ENCODE results near the gene PPM1G.
"Not testable (repeated sequence)": the region's sequence is repeated elsewhere in the genome, so short reads cannot be mapped to it uniquely, and the experiment has no call there.

Gene PPM1G

DNA sequence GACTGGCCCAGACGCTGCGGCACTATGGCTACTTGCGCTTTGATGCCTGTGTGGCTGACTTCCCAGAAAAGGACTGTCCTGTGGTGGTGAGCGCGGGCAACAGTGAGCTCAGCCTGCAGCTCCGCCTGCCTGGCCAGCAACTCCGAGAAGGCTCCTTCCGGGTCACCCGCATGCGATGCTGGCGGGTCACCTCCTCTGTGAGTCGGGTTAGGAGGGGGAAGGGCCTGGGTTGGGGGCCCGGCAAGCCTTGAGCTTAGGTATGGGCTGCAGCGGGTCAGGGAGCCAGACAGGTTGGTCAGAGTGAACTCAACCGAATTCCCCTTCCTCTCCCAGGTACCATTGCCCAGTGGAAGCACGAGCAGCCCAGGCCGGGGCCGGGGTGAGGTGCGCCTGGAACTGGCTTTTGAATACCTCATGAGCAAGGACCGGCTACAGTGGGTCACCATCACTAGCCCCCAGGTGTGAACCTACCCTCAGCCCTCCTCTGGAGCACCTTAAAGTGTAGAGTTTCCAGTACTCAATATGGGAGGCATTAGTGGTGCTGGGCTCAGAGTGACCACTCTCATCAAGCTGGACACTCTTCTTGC is 33.8 kb downstream of the PPM1G start:
- DNase-seq: no peak

DNA sequence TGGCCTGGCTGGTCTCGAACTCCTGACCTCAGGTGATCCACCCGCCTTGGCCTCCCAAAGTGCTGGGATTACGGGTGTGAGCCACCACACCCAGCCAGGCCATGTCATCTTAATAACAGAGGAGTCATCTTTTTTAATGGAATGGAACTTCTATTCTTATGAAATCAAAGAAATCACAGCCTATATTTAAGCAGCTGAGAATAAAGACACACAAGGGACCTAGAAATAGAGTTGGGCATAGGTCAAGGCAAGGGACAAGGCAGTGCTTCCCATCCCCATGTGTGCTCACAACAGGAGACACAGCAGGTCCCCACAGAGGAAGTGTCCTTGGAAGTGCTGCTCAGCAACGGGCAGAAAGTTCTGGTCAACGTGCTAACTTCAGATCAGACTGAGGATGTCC is 35.8 kb downstream of the PPM1G start:
- no peak for DNase-seq

- DNase-seq: no peak
Measured at GRCh38 chr2:27372937-27373336, 36.5 kb downstream of the PPM1G start.

GRCh38 chr2:27370816-27371620 is 38.4 kb downstream of the PPM1G start:
- DNase-seq: peak; percentile 34

DNA sequence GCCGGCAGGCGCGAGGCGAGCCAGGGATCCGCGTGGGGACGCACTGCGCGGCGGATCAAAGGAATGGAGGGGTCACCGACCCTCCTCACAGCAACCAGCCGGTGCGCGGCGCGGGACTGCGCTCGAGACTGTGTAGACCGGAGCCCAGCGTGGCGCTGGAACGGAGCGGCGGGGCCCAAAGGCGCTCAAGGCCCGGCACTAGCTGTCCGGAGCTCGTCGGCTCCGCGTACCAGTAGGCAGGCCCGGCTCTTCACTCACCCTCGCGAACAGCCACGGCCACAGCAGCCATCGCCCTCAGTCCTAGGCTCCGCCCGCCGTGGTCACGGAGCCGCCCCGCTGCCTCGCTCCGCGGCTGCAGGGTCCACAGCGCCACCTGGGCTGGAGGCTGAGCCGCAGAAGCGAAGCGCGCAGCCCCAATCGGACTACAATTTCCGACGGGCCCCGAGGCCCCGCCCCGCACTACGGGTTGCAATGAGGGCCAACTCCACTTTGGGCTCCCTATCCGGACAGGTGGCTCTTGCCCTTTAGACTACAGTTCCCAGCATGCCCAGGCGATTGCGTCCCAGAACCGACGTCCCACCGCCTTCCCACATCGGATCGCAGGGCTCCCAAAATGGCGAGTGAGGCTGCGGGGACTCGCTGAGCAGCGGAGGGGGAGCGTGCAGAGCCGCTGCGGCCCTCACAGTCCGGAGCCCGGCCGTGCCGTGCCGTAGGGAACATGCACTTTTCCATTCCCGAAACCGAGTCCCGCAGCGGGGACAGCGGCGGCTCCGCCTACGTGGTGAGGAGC is 39.2 kb downstream of the PPM1G start, which contains the start of the genes EIF2B4 and SNX17:
Gene EIF2B4 (minus strand): TSS at position 313 of the 790 bp plus-strand sequence. CDS start 24 bp downstream, at position 289.
Gene SNX17 (plus strand): TSS at position 591 of the 790 bp plus-strand sequence. CDS start 128 bp downstream, at position 719.
- DNase-seq: peak; percentile 99

- no peak for DNase-seq
Measured at GRCh38 chr2:27369471-27370025, 39.8 kb downstream of the PPM1G start.

GRCh38 chr2:27363933-27364332 is 45.5 kb downstream of the PPM1G start:
- no peak for DNase-seq

DNA sequence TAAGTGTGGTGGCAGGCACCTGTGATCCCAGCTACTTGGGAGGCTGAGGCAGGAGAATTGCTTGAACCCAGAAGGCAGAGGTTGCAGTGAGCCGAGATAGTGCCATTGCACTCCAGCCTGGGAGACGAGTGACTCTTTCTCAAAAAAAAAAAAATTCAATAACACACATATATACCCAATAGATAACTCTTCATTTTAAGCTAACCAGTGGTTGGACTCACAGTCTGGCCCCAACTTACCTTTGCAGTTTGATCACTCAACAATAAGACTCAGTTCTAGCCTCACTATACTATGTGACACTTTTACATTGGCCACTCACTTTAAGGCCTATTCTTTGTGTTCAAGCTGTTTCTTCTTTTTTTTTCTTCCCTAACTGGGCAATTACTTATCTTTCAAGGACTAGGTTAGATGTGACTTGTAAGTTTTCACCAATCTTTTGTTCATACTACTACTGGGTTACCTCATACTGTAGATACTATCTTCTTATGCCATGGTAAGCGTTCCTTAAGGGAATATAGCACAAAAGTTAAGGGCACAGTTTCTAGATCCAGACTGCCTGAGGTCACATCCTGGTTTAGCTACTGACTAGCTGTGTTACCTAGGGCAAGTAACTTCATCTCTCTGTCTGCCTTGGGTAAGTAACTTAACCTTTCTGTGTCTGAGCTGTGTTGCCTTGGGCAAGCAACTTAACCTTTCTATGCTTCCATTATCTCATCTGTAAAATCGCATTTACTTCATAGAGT is 46.5 kb downstream of the PPM1G start:
- no peak for DNase-seq

GRCh38 chr2:27356382-27357181 is 52.8 kb downstream of the PPM1G start, which contains the start of gene GTF3C2:
Gene GTF3C2, minus strand, starts transcription at chr2:27356764. Its CDS starts 13,210 bp downstream, at chr2:27343554.
- peak; percentile 92 for DNase-seq

DNA sequence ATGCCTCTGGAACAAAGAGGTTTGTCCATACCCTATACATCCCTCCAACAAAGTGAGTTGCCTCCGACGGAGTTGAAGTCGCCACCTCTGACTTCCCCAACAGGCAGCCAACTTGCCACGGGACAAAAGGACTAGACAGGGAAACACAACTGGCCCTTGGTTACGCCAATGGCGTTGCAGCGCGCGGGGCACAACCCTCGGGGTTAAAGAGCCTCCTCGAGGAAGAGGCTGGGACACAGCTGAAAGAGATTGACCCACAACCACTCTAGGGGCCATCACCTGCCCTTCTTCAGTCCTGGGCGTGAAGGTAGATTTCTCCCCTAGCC is 53.4 kb downstream of the PPM1G start:
- DNase-seq: no peak

DNA sequence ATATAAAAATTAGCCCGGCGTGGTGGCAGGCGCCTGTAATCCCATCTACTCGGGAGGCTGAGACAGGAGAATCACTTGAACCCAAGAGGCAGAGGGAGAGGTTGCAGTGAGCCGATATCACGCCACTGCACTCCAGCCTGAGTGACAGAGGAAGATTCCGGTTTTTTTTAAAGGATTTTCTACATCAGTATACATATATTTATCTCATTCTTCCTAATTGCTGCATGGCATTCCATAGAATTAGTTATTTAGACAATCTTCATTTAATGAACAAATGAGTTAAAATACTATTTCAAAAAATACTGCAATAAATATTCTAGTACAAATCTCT is 54.8 kb downstream of the PPM1G start:
- DNase-seq: no peak

DNA sequence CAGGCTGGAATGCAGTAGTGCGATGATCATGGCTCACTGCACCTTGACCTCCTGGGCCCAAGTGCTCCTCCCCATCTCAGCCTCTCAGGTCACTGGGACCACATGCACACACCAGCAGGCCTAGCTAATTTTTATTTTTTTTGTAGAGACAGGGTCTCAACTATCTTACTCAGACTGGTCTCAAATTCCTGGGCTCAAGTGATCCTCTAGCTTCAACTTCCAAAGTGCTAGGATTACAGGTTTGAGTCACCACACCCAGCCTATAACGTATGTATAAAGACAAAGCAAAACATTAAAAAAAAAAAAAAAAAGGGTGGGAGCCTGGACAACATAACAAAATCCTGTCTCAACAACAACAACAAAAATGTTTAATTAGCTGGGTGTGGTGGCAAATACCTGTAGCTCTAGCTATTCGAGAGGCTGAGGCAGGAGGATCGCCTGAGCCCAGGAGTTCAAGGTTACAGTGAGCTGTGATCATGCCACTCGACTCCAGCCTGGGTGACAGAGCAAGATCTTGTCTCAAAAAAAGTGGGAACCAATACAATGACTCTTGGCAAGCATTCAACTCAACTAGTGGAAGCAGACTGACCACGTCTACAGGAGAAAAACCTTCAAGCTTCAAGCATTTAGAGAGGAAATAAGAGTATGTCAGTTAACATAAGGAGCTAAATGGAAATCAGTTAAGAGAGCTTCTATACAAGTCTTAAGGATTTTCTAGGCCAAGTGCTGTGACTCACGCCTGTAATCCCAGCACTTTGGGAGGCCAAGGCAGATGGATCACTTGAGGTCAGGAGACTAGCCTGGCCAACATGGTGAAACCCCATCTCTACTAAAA is 55.4 kb downstream of the PPM1G start:
- no peak for DNase-seq

DNA sequence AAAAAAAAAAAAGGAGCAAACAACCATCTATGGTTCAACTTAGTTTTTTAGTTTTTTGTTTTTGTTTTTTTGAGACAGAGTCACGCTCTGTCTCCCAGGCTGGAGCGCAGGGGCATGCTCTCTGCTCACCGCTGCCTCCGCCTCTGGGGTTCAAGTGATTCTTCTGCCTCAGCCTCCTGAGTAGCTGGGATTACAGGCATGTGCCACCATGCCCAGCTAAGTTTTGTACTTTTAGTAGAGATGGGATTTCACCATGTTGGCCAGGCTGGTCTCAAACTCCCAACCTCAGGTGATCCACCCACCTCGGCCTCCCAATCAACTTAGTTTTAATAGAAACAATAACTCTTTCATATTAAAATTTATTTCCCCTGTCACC is 56.0 kb downstream of the PPM1G start:
- not testable (repeated sequence) for DNase-seq

DNA sequence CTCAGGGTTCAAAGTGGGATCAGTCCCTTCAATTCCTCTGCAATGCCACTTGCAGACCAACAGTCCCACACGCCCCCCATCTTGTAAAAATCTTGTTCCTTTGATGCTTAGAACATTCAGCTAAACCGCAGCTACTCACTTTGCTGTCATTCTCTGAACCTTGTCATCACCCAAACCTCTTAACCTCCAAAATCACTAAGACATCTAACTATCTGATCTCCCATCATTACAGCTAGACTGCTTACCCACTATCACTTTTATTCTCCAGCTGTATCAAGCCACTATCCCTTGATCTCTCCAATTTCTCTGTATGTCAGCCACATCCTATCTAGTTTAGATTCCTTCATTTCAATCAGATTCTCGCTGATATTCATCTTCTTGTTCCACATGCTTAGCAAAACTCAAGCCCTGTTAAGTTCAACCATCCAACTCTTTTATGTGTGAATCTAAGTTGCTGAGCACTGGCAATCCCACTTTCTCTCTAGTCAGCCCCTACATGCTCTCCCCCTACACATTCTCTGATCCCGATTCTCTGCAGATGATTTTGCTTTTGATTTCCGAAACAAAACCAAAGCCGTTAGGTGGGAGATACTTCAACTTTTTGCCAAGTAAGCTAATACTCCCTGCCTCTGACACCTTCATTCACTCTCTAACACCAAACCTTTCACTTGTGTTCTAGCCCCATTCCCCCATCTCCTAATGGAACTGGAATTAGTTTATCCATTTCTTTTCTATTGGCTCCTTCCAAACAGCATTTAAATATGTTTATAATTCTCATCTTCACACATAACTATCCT is 57.4 kb downstream of the PPM1G start:
- no peak for DNase-seq

GRCh38 chr2:27350106-27350693 is 59.2 kb downstream of the PPM1G start:
- no peak for DNase-seq

DNA sequence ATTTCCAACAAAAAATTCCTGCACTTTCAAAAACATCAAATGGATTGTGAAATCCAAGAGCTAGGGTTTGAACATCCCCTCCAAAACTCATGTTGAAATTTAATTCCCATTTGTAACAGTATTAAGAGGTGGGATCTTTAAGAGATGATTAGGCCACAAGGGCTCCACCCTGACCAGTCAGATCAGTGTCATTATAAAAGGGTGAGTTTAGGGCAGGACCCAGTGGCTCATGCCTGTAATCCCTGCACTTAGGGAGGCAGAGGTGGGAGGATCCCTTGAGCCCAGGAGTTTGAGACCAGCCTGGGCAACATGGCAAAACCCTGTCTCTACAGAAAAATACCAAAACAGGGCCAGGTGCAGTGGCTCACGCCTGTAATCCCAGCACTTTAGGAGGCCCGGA is 61.8 kb downstream of the PPM1G start:
- DNase-seq: no peak

DNA sequence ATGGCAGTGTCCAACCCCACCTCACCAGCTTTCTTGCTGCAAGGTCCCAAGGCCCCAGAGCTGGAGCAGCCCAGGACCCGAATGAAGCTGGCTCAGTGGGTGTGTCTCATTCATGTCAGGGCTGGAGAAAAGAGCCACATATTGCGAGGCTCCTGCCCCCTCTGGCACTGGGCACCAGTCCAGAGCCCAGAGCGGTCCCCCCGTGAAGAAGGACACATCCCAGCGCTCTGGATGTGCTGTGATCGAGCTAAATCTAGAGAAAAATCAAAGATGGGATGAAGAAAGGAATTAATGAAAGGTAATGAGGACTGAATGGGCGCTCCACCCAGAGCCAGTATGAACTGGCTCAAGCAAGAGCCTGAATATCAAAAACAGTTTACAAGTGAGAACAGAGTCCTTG is 73.2 kb downstream of the PPM1G start:
- DNase-seq: no peak

- no peak for DNase-seq
Measured at GRCh38 chr2:27335311-27335710, 74.1 kb downstream of the PPM1G start.

Measured in CD4-positive, alpha-beta T cell treated with Interleukin-17A for 4 hours (primary cell).